ENCODE results near the gene C8G.

The C8G gene

DNA sequence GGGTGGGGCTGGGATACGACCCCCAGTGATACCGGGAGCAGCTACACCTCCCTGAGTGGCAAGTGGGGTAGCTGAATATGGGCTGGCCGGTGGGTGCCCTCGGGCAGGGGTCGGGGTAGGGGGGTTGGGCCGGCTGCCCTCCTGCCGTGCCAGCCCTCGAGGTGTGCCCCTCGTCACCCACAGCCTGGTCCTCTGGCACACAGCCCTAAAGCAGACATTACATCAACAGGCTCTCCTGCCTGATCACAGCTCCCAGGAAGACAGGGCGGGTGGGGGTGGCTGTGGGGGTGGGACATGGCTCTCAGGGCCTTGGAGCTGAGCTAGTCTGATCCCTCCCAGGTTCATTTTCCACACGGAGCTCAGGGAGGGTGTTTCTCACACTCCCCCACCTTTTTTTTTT lies 23.7 kb upstream of the C8G start:
- no peak for DNase-seq

- no peak for DNase-seq
Observed at GRCh38 chr9:136921718-136922117, 23.3 kb upstream of the C8G start.

DNA sequence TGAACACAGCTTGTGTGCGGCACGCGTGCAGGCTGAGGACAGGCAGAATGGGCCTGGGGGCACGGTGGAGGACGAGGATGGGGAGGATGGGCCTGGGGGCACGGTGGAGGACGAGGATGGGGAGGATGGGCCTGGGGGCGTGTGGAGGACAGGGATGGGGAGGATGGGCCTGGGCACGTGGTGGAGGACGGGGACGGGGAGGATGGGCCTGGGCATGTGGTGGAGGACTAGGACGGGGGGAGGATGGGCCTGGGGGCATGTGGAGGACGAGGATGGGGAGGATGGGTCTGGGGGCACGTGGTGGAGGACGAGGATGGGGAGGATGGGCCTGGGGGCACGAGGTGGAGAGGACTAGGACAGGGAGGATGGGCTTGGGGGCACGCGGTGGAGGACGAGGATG lies 22.5 kb upstream of the C8G start:
- DNase-seq, result no peak

GRCh38 chr9:136923881-136924280 lies 21.2 kb upstream of the C8G start:
- no peak for DNase-seq

- no peak for DNase-seq
Observed at GRCh38 chr9:136925414-136926153, 19.5 kb upstream of the C8G start.

DNA sequence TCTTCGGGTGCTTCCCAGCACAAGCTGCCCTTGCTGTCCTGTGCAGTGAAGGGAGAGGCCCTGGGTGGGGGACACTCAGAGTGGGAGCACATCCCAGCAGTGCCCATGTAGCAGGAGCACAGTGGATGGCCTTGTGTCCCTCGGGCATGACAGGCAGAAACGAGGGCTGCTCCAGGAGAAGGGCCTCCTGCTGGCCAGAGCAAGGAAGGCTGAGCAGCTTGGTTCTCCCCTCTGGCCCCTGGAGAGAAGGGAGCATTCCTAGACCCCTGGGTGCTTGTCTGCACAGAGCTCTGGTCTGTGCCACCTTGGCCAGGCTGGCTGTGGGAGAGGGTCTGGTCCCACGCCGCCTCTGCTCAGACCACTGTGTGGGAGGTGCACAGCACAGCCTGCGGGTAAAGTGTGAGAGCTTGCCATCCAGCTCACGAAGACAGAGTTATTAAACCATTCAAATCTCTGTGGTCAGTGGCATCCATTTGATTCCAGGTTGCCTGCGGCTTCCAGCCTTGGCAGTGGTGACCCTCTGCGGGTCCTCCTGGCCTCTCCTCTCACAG lies 18.8 kb upstream of the C8G start:
- DNase-seq, result no peak

DNA sequence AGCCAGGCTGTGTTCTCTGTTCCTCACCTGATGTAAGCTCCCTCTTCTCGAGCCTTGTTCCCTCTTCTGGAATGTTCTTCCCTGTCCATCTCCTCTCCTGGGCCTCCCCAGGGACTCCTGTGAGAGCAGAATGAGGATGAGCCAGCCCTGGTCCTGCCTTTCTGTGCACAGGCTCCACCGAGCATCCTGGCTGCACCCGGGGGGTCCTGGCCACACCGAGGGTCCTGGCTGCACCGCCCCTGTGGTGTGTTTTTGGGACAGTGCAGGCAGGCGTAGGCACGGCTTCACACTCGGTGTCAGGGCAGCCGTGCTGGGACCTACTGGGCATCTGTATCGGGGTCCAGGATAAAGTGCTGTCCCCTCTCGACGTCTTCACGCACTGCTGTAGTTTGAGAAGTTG lies 18.3 kb upstream of the C8G start:
- no peak for DNase-seq

- no peak for DNase-seq
Observed at GRCh38 chr9:136927343-136928271, 17.4 kb upstream of the C8G start.

DNA sequence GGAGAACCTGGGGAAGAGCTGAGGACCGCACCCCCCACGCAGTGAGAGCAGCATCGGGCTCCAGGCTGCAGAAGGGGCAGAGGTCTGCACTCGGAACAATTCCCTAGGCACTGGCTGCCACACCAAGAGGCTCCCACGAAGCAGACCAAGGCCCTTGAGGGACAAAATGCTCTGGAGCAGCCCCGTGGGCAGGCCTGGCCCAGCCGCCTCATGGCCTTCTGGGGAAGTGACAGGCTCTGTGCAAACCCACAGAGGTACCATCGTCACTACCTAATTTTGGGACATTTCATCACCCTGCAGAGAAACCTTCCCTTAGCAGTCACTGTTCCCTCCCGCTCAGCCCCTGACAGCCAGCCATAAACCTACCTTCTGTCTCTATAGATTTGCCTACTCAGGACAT lies 16.5 kb upstream of the C8G start:
- DNase-seq, result no peak

GRCh38 chr9:136930014-136930413 lies 15.0 kb upstream of the C8G start:
- DNase-seq, result no peak

DNA sequence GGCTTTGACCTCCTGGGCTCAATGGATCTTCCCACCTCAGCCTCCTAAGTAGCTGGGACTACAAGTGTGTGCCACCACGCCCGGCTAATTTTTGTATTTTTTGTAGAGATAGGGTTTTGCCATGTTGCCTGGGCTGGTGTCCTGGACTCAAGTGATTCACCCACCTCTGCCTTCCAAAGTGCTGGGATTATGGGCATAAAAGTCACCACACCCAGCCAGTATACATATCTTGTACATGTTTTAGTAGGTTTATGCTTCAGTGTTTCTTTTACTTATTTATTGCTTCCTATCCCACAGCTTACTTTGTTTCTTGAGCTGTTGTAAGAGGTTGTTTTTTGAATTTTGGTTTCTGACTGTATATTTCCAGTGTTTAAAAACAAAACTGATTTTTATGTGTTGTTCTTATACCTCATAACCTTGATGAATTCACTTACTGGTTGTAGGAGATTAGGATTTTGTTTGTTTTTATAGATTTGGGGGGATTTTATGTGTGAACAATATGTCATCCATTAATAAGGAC lies 13.4 kb upstream of the C8G start:
- no peak for DNase-seq

DNA sequence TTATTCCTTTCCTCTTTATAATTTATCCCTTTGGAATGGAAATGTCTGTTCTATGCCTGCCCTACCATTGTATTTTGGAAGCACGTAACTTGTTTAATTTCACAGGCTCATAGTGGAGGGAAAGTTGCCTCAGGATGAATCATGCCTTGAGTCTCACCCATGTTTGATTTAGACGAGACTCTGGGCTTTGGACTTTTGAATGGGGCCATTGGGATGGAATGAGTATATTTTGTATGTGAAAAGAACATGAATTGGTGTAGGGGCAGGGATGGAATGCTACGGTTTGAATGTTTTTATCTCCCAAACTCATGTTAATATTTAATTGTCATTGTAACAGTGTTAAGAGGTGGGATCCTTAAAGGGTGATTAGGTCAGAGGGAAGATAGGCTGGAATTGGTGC lies 10.8 kb upstream of the C8G start:
- DNase-seq, result no peak

GRCh38 chr9:136935651-136936050 lies 9.4 kb upstream of the C8G start:
- DNase-seq, result no peak

DNA sequence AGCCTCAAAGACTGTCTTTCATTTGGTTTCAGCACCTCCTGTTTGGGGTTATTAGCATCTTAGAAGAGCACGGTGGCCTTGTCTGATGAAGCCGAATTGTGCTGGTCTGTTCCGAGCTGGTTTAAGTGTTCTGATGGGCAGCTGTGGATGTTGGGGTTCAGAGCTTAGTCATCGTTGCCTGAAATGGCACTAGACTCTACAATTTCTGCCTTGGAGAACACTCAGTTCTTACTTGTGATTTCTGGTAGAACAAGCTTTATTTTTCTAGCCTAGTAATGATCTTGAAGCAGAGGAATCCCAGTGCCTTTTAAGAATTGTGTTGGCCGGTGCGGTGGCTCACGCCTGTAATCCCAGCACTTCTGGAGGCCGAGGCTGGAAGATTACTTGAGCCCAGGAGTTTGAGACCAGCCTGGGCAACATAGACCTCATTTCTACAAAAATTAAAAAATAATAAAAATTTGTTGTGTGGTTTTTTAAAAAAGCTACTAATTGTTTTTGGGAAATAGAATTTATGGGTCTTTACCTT lies 8.3 kb upstream of the C8G start:
- no peak for DNase-seq

DNA sequence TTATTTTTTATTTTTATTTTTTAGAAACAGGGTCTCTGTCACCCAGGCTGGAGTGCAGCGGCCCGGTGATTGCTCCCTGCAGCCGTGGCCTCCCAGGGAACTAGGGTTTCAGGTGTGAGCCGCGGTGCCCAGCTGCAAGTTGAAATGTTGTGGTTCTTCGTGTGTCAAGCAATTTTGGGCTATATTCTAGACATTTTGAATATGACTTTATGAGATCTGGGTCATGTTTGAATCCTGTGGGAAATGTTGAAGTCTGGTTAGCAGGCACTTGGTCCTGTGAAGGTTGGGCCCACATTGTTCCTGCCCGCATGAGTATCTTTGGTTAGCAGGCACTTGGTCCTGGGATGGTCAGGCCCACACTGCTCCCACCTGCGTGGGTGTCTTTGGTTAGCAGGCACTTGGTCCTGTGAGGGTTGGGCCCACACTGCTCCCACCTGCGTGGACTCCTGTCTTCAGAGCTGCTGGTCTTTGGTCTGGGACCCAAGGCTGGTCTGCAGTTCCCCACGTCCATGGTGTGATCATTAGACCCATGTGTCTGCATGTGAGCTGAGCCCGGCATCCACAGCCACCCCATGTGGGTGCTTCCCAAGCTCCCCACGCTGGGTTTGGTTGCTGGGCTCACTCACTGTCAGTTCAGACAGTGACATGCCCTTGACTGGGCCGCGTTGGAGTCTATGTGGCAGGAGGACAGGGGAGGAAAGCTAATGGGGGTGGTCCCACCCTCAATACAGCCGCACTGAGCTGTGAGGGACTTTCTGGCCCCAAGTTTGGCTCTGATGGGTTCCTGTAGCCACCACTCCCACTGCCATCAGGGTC lies 7.6 kb upstream of the C8G start:
- DNase-seq, result no peak

DNA sequence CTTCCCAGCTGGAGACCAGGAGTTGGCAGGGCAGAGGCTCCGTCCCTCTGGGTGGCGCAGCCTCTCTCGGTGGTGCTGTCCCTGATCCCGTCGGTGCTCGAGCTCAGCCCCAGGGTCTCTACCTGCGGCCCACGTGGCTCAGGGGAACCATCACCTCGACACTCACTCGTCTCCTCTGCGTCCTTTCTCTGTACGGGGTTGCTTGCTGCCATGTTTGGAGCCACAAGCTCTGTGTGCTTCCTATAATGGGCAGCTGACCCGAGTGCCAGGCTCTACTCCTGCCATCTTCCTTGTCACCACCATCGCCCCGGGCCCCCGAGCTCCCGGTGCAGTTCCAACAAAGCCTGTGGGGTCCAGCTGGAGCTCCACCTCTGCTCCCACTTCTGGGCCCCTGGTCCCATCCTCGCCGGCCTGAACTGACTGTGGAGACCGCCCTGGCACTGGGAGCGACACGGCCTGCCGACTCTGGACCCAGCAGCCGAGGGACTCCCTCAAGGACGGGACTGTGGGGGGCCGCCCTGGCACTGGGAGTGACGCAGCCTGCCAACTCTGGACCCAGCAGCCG lies 5.5 kb upstream of the C8G start:
- no peak for DNase-seq

DNA sequence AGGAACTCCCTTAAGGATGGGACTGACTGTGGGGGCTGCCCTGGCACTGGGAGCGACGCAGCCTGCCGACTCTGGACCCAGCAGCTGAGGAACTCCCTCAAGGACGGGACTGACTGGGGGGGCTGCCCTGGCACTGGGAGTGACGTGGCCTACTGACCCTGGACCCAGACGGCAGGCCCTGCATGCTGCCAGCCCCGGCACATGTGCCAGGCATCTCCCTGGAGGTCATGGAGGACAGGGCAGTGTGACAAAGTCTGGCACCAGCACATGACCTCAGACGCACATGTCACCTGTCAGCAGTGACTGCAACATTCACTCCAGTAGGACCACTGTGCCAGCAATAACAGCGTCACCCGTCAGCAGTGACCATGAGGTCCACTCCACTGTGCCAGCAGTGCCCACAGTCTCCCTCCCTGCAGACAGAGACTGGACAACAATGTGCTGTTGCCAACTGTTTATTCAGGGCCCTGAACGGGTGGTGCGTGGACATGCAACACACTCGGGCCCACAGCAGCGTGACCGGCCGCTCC lies 5.0 kb upstream of the C8G start:
- no peak for DNase-seq

DNA sequence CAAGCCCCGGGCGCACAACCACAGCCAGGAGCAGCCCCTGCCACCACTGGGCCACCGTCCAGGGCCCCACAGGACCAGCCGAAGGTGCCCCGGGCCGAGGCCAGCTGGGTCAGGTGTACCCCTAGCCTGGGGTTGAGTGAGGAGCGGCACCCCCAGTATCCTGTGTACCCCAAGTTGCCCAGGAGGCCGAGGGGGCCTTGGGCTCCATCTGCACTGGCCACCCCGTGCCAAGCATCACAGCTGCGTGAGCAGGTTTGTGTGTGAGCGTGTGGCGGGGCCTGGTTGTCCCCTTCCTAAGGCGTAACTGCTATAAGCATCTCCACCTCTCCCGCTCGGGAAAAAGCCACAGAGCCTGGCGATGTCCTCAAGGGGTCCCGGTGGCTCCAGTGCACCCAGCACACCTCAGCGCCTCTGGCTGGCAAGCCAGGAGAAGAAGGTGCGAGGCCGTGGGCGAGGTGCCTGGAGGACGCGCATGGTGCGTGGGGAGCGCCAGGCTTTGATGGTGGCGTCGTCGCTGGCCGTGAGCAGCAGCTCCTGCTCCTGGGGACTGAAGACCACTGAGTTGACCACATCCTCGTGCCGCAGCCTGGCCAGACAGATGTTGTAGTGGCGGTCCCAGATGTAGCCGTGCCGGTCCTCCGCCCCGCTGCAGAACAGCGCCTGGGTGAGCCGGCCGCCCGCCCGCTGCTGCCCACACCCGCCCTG lies 4.4 kb upstream of the C8G start:
- no peak for DNase-seq

DNA sequence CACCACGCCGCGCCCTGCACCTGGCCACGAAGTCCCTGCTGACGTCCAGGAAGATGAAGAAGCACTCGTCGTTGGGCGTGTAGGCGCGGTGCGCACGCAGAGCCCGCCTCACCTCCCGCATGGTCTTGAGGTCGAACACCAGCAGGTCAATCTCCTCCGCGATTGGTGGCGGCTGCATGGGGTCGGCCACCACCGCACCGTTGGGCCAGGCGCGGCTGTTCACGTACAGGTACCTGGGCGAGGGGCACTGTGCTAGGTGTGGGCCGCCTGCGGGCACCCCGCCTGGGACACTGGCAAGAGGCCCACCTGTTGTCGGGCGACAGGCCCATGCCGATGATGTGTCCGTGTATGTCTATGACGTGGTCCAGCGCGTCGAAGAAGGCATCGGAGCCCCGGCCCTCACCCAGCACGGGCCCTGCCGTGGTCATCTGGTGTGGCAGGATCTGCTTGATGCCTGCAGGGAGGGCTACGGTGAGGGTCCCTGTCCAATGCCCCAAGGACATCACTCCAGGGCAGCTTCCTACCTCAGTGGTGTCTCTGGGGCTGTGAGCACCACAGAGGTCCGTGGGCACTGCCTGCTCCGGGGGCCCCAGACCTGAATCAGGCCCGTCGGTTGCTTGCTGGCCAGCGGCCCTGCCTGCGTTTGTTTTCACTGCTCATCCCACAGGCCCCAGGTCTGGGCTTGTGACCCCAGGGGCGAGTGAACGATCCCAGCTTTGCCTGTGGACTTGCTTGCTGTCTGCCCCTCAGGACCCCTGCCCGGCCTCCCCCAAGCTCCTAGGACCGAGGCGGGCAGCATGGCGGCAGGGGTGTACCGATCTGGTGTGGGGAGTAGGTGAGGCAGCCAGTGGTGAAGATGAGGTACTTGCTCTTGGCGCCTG lies 3.6 kb upstream of the C8G start:
- DNase-seq, result no peak

Measured in NCI-H774 (cell line).